ENCODE data around the gene RUNX1.

The RUNX1 gene

GRCh38 chr21:34783815-34784214 is 265.3 kb downstream of the RUNX1 start:
- no peak for DNase-seq (ENCODE audit: low spot score)

- DNase-seq (ENCODE audit: low spot score): no peak
Measured at GRCh38 chr21:34782506-34783360, 266.4 kb downstream of the RUNX1 start.

- DNase-seq (ENCODE audit: low spot score): no peak
Measured at GRCh38 chr21:34781526-34781925, 267.6 kb downstream of the RUNX1 start.

GRCh38 chr21:34779860-34780259 is 269.2 kb downstream of the RUNX1 start:
- DNase-seq (ENCODE audit: low spot score): no peak

DNA sequence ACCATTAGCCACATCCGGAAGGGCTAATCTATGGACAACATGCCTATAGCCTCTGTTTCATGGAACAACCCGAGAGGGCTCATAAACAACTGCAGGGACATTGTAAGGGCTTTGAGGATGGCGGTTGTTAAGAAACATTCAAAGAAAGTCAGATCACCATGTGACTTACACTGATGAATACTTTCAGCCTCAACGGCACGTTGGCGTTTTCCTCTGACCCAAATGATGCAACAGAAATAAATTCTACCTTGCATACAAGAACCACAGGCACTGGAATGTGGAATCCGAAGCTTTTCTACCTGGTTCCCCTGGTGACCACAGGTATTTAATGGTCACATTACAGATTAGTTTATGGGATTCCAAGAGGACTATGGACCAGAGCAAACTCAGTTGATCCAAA is 273.3 kb downstream of the RUNX1 start:
- no peak for DNase-seq (ENCODE audit: low spot score)

- DNase-seq (ENCODE audit: low spot score): no peak
Measured at GRCh38 chr21:34774750-34775149, 274.4 kb downstream of the RUNX1 start.

GRCh38 chr21:34771512-34772028 is 277.5 kb downstream of the RUNX1 start:
- no peak for DNase-seq (ENCODE audit: low spot score)

- no peak for DNase-seq (ENCODE audit: low spot score)
Measured at GRCh38 chr21:34770576-34770975, 278.5 kb downstream of the RUNX1 start.

GRCh38 chr21:34768326-34768725 is 280.8 kb downstream of the RUNX1 start:
- no peak for DNase-seq (ENCODE audit: low spot score)

DNA sequence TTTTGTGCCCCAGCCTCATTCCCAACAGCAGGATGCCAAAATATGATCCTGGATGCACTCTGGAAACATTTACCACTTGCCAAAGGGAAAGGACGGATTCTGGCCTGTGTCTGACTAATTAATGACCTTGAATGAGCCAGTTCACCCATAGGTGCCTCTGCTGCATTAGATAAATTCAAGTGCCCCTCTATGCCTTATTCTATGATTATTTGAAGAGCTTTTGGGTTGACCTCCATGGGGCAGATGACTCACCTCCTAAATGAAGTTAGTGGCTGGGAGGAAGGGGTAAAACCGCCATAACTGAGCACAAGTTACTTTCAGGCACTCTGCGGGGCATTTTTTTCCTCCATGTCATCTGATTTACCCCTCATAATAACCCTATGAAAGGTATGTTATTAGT is 282.2 kb downstream of the RUNX1 start:
- no peak for DNase-seq (ENCODE audit: low spot score)

GRCh38 chr21:34765619-34766018 is 283.5 kb downstream of the RUNX1 start:
- no peak for DNase-seq (ENCODE audit: low spot score)

DNA sequence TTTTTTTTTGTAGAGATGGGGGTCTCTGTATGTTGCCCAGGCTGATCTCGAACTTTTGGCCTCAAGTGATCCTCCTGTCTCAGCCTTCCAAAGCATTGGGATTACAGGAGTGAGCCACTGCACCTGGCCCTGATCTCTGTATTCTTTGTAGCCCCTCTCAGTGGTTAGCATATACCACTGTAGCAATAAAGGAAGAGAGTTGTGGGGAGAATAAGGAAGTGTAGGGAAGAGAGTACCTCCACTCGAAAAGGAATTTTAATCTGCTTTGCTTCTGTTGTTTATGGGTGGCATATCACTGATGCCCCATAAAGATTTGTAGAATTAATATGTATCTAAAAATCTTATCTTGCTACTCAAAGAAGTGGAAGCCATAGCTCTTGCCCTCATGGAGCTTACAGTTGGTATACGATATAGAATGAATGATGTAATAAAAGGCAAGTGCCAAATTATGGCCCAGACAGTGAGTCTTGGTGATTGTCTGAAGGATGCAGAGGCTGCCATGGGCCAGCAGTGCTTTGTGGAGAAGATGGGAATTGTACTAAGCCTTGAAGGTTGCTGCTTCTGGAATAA is 284.3 kb downstream of the RUNX1 start:
- no peak for DNase-seq (ENCODE audit: low spot score)

- DNase-seq (ENCODE audit: low spot score): no peak
Measured at GRCh38 chr21:34762786-34763185, 286.3 kb downstream of the RUNX1 start.

- no peak for DNase-seq (ENCODE audit: low spot score)
Measured at GRCh38 chr21:34761758-34762330, 287.3 kb downstream of the RUNX1 start.

DNA sequence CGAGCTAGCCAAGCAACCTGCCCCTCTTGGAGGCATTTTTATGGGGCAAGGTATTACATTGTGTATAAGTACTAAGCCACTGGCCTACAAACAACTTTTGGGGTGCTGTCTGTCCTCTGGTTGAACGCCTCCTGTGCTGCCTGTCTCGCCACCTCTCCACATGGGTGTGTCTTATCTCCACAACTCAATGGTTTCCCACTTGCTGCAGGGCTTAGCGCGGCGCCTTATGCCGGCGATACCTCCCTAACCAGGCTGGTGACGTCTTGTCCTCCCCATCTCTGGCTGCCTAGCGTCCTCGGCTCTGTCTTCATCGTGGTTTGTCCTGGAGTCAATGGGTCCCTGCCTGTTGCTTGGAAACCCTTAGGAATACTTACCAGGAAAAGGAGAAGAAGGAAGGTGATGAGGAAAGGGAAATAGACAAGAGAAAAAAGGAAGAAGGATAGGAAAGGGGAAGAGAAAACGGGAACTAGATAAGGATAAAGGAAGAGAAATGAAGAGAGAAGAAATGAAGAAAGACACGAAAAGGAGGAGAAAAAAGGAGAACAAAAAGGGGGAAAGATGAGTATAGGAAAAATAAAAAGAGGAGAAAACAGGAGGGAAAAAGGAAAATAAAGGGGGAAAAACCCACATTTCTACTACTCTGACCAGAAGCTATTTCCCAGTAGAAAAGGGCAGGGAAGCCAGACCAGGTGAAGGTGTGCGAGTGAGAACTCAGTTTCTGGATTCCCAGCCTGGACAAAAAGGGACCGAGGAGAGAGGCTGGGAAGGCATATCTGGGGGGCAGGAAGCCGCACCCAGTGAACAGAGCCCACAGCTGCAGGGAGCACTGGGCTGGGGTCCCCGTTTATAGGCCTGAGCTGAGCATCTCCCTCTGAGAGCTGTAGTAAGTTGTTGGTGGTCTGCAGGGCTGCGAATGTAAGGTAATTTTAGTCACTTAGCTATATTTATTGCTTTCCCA is 294.1 kb downstream of the RUNX1 start:
- no peak for DNase-seq (ENCODE audit: low spot score)

DNA sequence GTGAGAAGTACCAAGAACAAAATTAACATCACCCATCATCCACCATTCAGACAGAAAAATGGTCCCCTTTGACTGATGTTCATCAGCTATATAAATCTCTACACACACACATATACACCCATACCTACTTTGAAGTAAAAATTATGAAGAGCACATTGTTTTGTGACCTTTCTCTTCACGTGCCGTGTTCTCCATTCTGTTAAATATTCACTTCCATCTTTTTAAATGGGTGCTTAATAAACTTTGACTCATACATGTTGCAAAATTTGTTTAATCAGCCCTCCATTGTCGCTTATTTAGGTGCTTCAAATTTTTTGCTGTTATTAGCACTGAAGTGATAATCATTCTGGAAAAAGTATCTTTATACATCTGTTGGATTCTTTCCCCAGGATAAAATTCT is 300.2 kb downstream of the RUNX1 start:
- DNase-seq (ENCODE audit: low spot score): no peak

DNA sequence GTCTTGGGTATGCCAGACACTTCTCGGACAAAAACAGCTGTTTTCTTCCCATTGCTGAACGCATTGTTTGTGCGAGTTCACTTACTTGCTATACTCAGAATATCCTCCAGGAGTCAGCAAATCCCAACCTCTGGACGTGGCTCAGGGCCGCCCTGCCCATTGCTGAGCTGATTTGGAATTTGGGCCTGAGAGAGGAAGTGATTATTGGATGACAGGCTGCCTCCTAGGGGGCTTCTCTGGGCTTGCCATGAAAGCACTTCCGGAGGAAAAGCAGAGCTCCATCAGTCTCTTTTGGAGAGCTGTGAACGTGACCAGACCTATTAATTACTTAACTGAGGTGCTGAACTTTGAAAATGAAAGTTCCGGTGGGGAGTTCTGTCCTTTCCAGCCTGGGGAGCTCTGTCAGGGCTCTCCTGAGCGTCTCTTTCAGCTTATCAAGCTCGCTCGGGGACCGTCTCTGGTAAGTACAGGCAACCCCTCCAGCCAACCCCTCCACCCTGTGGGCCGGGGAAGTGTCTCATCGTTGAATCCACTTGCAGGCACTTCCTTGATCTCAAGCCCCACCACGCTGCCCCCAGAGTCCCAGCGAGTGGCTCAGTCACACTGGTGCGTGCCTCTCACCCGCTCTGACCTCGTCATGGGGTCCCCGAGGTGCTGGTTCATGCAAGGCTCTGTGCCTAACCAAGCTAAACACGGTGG is 303.4 kb downstream of the RUNX1 start:
- DNase-seq (ENCODE audit: low spot score): peak; percentile 60

- no peak for DNase-seq (ENCODE audit: low spot score)
Measured at GRCh38 chr21:34744801-34745200, 304.3 kb downstream of the RUNX1 start.

- no peak for DNase-seq (ENCODE audit: low spot score)
Measured at GRCh38 chr21:34743831-34744230, 305.3 kb downstream of the RUNX1 start.

DNA sequence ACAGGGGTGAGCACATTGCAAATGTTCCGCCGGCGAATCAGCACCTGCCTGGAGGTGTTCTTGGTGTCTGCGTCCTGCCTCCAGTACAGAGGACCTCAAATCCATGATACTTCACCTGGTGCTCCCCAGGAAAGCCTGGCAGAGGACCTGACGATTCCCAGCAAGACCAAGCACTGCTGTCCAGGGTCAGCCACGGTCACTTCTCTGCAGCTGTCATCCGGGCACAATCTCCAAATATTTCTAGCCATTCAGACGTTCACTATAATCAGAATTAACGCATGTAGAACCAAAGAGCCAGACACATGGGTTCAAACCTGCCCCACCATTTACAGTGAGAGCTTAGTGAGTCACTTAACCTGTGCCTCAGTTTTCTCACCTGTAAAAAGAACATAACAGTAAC is 305.8 kb downstream of the RUNX1 start:
- no peak for DNase-seq (ENCODE audit: low spot score)

GRCh38 chr21:34740198-34740597 is 308.9 kb downstream of the RUNX1 start:
- DNase-seq (ENCODE audit: low spot score): no peak

Measured in cerebellar cortex (tissue), 1 donor.